ENCODE data around the gene WNT16.

The WNT16 gene

DNA sequence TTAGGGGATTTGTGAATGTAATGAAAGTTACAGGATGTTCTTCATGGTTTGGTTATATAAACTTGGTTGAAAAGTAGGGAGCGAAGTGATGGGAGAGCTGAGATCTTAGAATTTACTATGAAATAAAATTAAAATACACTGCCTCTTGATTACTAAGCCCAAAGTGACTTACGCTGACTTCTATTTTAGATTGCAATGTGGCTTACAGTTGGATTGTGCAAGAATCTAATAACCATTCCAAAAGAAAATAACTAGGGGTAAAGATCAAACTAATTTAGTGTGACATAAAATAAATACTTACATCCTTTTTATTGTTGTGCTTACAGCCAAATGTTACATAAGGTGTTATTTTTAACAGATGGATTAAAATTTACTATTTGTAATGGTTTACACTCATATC is 15.3 kb downstream of the WNT16 start:
- no peak for DNase-seq (ENCODE audit: low spot score)

DNA sequence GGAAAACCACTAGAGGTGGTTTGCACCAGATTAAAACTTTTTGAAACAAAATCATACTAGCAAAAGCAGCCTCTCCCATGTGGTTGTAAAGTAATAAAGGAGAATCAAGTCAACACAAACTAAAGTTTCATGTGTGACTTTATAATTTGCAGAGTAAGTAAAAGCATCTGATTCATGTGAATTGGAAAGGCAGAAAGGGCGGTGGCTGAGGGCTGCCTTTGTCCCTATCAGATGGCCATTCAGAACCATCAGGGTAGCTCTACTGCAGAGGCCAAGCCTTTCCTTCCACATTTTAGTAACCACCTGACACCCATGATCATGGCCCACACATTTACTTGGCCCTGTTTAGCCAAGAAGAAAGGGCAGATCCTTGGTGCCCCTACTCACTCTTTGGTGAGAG is 15.7 kb downstream of the WNT16 start:
- DNase-seq (ENCODE audit: low spot score), result no peak

GRCh38 chr7:121351682-121352081 is 22.9 kb downstream of the WNT16 start:
- DNase-seq (ENCODE audit: low spot score), result no peak

DNA sequence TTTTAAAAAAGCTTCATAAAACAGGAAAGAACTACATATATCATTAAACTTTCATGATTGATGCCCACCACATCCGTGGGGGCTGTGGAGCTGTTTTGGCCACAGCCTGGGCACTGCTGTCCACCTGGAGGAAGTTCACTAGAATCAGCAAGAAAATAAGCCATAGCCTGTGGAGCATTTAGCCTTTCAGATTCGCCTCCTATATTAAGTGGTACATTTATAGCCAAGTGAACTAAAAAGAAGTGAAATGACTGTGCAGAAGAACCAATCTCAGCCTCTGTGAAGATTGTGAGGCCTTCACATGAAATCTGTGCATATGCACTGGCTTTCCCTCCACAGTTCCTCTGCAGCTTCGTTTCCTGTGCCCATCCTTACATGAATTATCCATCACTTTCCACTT is 23.5 kb downstream of the WNT16 start:
- DNase-seq (ENCODE audit: low spot score), result no peak

DNA sequence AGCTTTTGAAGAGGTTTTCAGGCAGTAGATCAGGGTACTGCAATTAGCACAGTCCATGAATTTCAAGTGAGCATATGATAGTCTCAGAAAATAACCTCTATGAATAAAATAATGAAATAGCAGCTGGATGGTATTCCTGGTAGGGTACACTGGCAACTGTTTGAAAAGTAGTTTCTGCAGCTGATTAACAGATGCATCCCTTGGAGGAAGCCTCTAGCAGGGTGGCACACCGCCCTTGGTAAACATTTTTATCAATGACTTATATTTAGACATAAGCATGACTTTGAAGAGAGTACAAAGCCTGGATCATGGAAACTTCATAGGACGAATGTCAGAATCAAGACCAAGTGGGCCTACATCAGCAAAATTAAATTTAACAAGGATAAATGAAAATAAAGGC is 26.8 kb downstream of the WNT16 start:
- DNase-seq (ENCODE audit: low spot score), result no peak

- DNase-seq (ENCODE audit: low spot score), result no peak
These were observed 31.8 kb downstream of the WNT16 start for GRCh38 chr7:121360564-121360963.

DNA sequence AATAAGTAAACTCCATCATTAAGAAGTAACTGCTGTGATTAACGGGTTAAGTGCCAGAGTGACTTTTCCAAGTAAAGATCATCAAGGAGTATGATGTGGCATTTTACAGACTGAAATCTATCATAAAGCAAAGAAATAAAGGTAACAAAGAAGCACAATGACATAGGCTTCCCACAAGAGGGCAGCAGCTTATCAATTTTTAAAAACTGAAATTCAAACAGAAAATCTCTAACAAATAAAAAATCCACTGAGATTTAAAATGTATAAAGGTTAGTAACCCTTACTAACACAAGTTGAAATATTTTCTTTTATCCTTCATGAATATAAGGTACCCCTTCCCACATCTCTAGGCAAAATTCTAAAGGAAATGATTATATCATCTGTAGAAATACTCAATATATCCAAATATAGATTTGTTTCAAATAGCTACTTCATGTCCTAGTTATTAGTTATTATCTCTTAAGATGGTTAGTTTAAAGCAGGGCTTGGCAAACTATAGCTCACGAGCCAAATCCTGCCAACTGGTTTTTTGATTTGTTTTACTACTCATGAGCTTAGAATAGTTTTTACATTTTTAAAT is 38.1 kb downstream of the WNT16 start:
- DNase-seq (ENCODE audit: low spot score), result peak; percentile 65

GRCh38 chr7:121369462-121369861 is 40.7 kb downstream of the WNT16 start:
- no peak for DNase-seq (ENCODE audit: low spot score)

DNA sequence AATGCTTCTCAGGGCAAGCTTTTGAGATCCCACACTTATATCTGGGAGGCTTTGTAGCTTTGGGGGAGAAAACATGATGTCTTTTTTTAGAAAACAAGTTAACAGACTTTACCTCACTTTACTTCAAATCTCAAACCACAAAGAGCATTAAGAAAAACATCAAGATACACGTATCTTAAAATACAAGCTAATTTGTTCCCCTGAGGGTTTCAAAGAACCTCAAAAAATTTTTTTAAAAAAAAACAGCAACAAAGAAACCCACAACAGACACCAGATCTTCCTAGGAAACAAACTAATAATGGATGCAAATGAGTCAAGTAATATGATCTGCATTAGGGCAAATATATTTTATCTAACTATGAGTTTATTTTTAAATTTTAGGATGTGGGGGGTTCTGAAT is 42.6 kb downstream of the WNT16 start:
- no peak for DNase-seq (ENCODE audit: low spot score)

DNA sequence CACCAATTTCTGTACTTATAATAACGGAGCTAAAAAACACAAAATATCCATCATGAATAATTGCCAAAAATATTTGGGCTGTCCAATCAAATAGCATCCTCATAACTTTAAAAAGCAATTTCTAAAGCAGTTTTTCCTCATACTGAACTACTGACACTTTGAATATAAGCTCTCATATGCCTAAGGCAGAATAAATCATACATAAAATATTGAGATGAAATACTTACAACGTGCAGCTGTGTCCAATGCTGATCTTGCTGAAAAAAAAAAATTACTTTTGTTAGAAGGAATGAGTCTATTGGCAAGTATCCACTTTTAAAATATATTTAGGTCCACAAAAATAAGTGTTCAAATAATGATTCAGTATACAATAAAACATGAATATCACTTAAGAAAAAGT is 43.1 kb downstream of the WNT16 start:
- no peak for DNase-seq (ENCODE audit: low spot score)

DNA sequence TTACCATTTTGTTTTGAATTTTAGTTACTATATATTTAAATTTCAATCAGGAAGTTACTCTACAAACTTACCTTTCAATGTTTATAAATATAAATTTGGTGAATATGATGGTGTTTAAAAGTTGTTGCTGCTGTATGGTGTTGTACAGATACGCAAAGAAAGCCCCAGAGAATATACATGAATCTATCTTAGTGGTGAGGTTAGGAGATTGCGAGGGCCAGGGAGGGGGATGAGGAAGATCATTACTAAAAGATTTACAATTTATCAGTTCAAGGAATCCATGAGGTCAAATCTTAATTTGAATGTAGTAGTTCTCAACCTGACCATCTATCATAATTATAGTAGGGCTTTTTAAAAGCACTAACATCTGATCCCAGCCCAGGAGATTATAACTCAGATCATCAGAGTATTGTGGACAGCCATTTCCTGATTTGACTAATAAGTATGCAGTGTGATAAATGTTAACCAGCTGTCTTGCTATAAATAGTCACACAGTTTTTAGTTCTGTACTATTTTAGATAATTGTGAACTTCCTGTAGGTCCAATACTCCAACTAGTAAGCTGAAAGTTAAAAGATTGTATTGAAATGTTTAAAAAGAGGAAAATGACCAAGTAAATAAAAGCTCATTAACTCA is 43.7 kb downstream of the WNT16 start:
- no peak for DNase-seq (ENCODE audit: low spot score)

- no peak for DNase-seq (ENCODE audit: low spot score)
These were observed 44.4 kb downstream of the WNT16 start for GRCh38 chr7:121373177-121373576.

DNA sequence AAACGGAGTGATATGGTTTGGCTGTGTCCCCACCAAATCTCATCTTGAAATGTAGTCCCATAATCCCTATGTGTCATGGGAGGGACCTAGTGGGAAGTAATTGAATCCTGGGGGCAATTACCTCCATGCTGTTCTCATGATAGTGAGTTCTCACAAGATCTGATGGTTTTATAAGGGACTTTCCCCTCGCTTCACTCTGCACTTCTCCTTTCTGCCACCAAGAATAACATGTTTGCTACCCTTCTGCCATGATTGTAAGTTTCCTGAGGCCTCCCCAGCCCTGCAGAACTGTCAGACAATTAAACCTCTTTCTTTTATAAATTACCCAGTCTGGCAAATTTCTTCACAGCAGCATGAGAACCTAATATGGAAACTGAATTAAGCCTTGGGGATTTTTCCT is 48.2 kb downstream of the WNT16 start:
- DNase-seq (ENCODE audit: low spot score), result no peak

- DNase-seq (ENCODE audit: low spot score), result no peak
These were observed 51.1 kb downstream of the WNT16 start for GRCh38 chr7:121379930-121380329.

- DNase-seq (ENCODE audit: low spot score), result no peak
These were observed 53.7 kb downstream of the WNT16 start for GRCh38 chr7:121382473-121382872.

- no peak for DNase-seq (ENCODE audit: low spot score)
These were observed 54.6 kb downstream of the WNT16 start for GRCh38 chr7:121383235-121383910.

DNA sequence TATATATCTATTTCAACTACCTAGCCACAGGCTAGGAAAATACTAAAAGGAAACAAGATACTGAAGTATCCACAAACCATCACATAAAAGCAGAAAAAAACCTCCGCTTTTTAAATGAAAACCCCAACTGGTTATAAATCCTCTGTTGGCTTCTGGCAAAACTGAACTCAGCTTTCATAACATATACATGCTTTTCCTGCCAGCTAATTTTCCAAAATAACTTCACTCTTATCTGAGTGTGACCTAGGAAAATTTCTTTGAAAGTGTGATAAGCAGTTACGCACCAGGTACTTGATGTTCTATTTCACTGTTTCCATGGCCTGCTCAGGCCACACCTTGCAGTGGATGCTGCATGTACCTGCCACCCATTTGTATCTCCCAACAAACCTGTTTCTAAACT is 55.5 kb downstream of the WNT16 start:
- no peak for DNase-seq (ENCODE audit: low spot score)

GRCh38 chr7:121385056-121385799 is 56.4 kb downstream of the WNT16 start:
- DNase-seq (ENCODE audit: low spot score), result no peak

GRCh38 chr7:121385800-121386179 is 57.0 kb downstream of the WNT16 start:
- no peak for DNase-seq (ENCODE audit: low spot score)

- no peak for DNase-seq (ENCODE audit: low spot score)
These were observed 60.1 kb downstream of the WNT16 start for GRCh38 chr7:121388950-121389349.

GRCh38 chr7:121390109-121390508 is 61.3 kb downstream of the WNT16 start:
- no peak for DNase-seq (ENCODE audit: low spot score)

DNA sequence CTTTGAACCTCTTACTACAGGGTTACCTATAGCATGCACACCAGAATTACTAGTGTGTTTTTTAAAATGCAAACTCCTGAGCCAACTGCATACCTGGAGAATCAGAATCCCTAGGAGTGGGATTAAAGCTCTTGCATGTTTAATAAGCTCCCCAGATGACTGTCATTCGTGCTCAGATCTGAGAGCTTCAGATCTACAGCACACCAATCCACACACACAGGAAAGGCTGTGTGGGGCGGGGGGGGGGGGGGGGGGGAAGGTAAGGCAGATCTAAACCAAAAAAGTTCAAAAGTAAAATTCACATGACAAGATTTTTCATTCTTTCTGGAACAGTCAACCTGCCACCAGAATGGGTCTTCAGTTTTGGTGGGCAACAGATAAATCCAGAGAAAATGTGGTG is 61.8 kb downstream of the WNT16 start:
- no peak for DNase-seq (ENCODE audit: low spot score)

Measured in cerebellar cortex (tissue), 1 donor.